Body of pancreas (tissue), 4 donors: ENCODE results near the gene MAMSTR. TPM values are rescaled to one million over a fixed set of nuclear protein-coding genes. Genes with fewer than 3 reads are reported as not detected.
A peak's percentile ranks its signal among the peaks of the same experiment; 100 is the strongest.

Experiments used
- ATAC-seq: fragments of 150-250 bp; one replicate; pipeline ENCODE4 v1.9.1; 2016
- DNase-seq, 4 donors: peaks; one replicate each; pipeline ENCODE4 v3.0.0-alpha.2; 2019
- H3K27ac ChIP-seq, 4 donors: fragments of 200-600 bp; sonication (generic); 1 replicate in 3 of 4; 2 replicates in 1 of 4; pipeline versions ENCODE4 v1.5.1 to v1.6.1; 2016 to 2019; ENCODE audit warnings: mild to moderate bottlenecking in 1 of 4, mixed read lengths in 1 of 4, moderate library complexity in 1 of 4
- H3K27me3 ChIP-seq, 2 donors: fragments of 200-600 bp; sonication (generic); one replicate each; pipeline ENCODE4 v1.6.0; 2016; ENCODE audit warnings: mild to moderate bottlenecking in 1 of 2
- H3K36me3 ChIP-seq, 2 donors: fragments of 200-600 bp; sonication (generic); replicated peaks in 1 of 2; 2 replicates each; pipeline ENCODE4 v1.5.1; 2016; ENCODE audit warnings: low read depth in 2 of 2; ENCODE audit not compliant: insufficient read depth in 1 of 2
- H3K4me1 ChIP-seq: fragments of 200-600 bp; sonication (generic); one replicate; pipeline ENCODE4 v1.6.0; 2016
- H3K4me3 ChIP-seq, 2 donors: fragments of 200-600 bp; sonication (generic); 1 replicate in 1 of 2; 2 replicates in 1 of 2; pipeline ENCODE4 v1.5.1; 2016 to 2019
- H3K9me3 ChIP-seq, 3 donors: fragments of 200-600 bp; sonication (generic); 1 replicate in 2 of 3; 2 replicates in 1 of 3; pipeline ENCODE4 v1.5.1; 2016
- CTCF ChIP-seq, 7 experiments: fragments of 450-650 bp in 4 of 7; fragments of 200-600 bp in 3 of 7; sonication (generic) in 3 of 7; IDR thresholded peaks; one replicate each; pipeline ENCODE4 v1.5.1; 2016 to 2019; ENCODE audit warnings: antibody characterized with exemption in 7 of 7
- POLR2A ChIP-seq, 3 donors: fragments of 450-650 bp; IDR thresholded peaks; one replicate each; pipeline ENCODE4 v1.6.1; 2016; ENCODE audit warnings: antibody characterized with exemption in 3 of 3, mild to moderate bottlenecking in 2 of 3
- WGBS, 2 donors: methylation state at CpG; one replicate each; pipeline ENCODE4 v1.1.5; 2017; 5-methylcytosine and 5-hydroxymethylcytosine counted together
- intact Hi-C: fragments of 100-400 bp; cut with DNase I; formaldehyde crosslinking; loops from one replicate; pipeline ENCODE4 v1.15.1; 2023
- total RNA-seq, 2 donors: library from RNA; depleted of rRNA; stranded (reverse); fragments of >200 nt; gene quantifications; one replicate each; pipeline ENCODE4 v1.1.0, GENCODE V29; 2016

Gene MAMSTR
- total RNA-seq, 2 donors from 2014 or later, result 0.26 to 7.3 TPM

GRCh38 chr19:48705431-48705830 is 14.1 kb downstream of the MAMSTR start:
- intact Hi-C loops, result no loop called here
- no peaks in the 10 kb centered on the region for H3K36me3 ChIP-seq
- TF ChIP-seq CTCF (IDR thresholded peaks at IDR 0.05) (no peak), POLR2A (IDR thresholded peaks at IDR 0.05) (no peak)
- H3K27ac ChIP-seq, result no peak overlapping the region
- no peaks in the 10 kb centered on the region for H3K4me1 ChIP-seq
- no peak for DNase-seq
- no peak for ATAC-seq
- H3K27me3 ChIP-seq, result no peaks in the 10 kb centered on the region
- WGBS, 2 donors, result 47 to 69% methylated on average over 2 of the region's 2 CpGs
- H3K9me3 ChIP-seq, result no peaks in the 10 kb centered on the region
- H3K4me3 ChIP-seq, result no peak overlapping the region

DNA sequence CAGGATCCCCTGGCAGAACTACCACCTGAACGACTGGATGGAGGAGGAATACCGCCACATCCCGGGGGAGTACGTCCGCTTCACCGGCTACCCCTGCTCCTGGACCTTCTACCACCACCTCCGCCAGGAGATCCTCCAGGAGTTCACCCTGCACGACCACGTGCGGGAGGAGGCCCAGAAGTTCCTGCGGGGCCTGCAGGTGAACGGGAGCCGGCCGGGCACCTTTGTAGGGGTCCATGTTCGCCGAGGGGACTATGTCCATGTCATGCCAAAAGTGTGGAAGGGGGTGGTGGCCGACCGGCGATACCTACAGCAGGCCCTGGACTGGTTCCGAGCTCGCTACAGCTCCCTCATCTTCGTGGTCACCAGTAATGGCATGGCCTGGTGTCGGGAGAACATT is 16.2 kb downstream of the MAMSTR start:
- DNase-seq, result no peak
- 94 to 96% methylated on average over 8 to 23 of the region's 23 CpGs for WGBS, 2 donors
- peaks cover 2% of the 10 kb centered on the region for H3K4me1 ChIP-seq
- H3K27ac ChIP-seq, result no peak overlapping the region
- no peak overlapping the region for H3K4me3 ChIP-seq
- TF ChIP-seq CTCF (IDR thresholded peaks at IDR 0.05), result no peak
- H3K9me3 ChIP-seq, result no peaks in the 10 kb centered on the region
- no peaks in the 10 kb centered on the region for H3K27me3 ChIP-seq
- no peaks in the 10 kb centered on the region for H3K36me3 ChIP-seq
- no peak for ATAC-seq
- intact Hi-C loops, result no loop called here

DNA sequence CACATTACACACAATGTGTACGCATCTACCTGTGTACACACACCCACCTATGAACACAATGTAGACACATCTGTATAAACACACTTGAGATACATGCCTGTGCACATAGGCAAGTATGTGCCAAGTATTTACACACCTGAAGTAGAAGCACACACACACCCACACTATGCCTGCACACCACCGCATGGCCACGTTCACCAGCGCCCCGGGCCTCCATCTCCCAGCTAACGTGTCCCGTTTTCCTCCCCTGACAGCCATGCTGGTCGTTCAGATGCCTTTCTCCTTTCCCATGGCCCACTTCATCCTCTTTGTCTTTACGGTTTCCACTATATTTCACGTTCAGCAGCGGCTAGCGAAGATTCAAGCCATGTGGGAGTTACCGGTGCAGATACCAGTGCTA is 16.8 kb downstream of the MAMSTR start:
- no peaks in the 10 kb centered on the region for H3K9me3 ChIP-seq
- H3K4me3 ChIP-seq, result no peak overlapping the region
- no peak overlapping the region for H3K27ac ChIP-seq
- 90 to 91% methylated on average over 13 of the region's 13 CpGs for WGBS, 2 donors
- ATAC-seq (no peak), DNase-seq (no peak)
- no peaks in the 10 kb centered on the region for H3K27me3 ChIP-seq
- intact Hi-C loops, result no loop called here
- H3K4me1 ChIP-seq, result peaks cover 7% of the 10 kb centered on the region
- no peaks in the 10 kb centered on the region for H3K36me3 ChIP-seq
- TF ChIP-seq CTCF (IDR thresholded peaks at IDR 0.05) (no peak), POLR2A (IDR thresholded peaks at IDR 0.05) (no peak)

DNA sequence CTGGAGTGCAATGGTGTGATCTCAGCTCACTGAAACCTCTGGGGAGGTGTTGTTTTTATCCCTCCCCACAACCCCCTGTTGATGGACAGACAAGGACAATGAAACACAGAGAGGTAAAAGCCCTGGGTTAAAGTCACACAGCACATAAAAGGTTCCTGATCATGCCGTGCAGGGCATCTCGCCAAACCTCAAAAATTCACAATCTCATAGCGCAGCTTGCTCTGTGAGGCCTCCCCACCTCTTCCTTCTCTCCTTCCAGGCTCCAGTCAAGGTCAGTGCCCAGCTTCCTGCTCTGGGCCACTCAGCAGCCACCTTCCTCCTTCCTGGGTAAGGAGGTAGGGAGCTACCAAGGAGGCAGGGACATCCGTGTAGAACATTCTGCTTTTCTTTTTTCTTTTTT is 21.5 kb downstream of the MAMSTR start:
- DNase-seq (peak in 3 of 4 donors; percentile 39 to 49 (median 46)), ATAC-seq (no peak)
- H3K4me3 ChIP-seq, result no peak overlapping the region
- H3K27ac ChIP-seq, result no peak overlapping the region
- WGBS, 2 donors, result 34 to 48% methylated on average over 4 of the region's 4 CpGs
- TF ChIP-seq POLR2A (IDR thresholded peaks at IDR 0.05) (no peak), CTCF (IDR thresholded peaks at IDR 0.05) (no peak)
- peaks cover 26% of the 10 kb centered on the region for H3K4me1 ChIP-seq
- no peaks in the 10 kb centered on the region for H3K9me3 ChIP-seq
- intact Hi-C loops, result no loop called here
- no peaks in the 10 kb centered on the region for H3K36me3 ChIP-seq
- H3K27me3 ChIP-seq, result no peaks in the 10 kb centered on the region

DNA sequence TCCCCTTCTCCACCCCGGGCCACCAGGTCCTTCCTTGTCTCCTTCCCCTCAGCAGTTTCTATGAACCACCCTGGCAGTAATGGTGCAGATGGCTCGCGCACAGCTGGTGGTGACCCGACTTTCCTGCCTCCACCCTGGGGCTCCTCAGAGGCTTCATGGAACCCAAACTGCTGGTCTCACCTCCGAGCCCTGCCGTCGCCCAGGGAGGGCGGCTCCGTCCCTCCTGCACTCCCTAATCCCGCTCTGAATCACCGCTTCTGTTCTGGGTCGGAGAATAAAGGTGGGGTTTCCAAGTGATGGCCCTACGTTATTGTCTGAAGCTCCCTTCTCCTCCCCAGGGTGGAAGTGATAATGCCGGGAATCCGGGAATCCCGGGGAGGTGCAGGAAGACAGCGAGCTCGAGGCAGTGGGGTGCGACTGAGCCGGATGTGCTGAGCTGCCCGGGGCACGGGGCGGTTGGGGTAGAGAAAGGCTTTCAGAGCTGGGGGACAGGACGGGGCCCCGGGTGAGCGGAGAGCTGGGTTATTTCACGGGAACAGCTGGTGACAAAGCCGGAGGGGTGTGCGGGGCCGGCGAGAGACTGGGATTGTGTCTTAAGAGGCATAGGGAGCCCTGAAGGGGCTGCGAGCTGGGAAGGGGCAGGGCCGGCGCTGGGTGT is 23.0 kb downstream of the MAMSTR start:
- peaks cover 26% of the 10 kb centered on the region for H3K4me1 ChIP-seq
- no peaks in the 10 kb centered on the region for H3K9me3 ChIP-seq
- peak in 2 of 3 donors; percentile 37 to 57 for TF ChIP-seq POLR2A (IDR thresholded peaks at IDR 0.05)
- no peak for TF ChIP-seq CTCF (IDR thresholded peaks at IDR 0.05)
- DNase-seq (peak; percentile 38 to 47 (median 42)), ATAC-seq (peak; percentile 69)
- H3K4me3 ChIP-seq, result peak overlapping the region in 1 of 2 donors; percentile 19
- peak overlapping the region; percentile 56 to 84 (median 72) for H3K27ac ChIP-seq
- no peaks in the 10 kb centered on the region for H3K36me3 ChIP-seq
- intact Hi-C loops, result no loop called here
- WGBS, 2 donors, result 2 to 10% methylated on average over 32 of the region's 34 CpGs
- H3K27me3 ChIP-seq, result no peaks in the 10 kb centered on the region
